ENCODE data around the gene DISC1.
"Not testable (repeated sequence)": the region's sequence is repeated elsewhere in the genome, so short reads cannot be mapped to it uniquely, and the experiment has no call there.

DISC1 gene

GRCh38 chr1:231626535-231626950 lies at the start of gene DISC1:
Gene DISC1 (plus strand): TSS chr1:231626790. CDS start chr1:231626868, 78 bp downstream.
- peak; percentile 72 for DNase-seq

- no peak for DNase-seq
Observed at GRCh38 chr1:231576804-231577718, 49.5 kb upstream of the DISC1 start.

GRCh38 chr1:231580874-231581273 lies 45.7 kb upstream of the DISC1 start:
- DNase-seq: no peak

- DNase-seq: no peak
Observed at GRCh38 chr1:231581859-231582258, 44.7 kb upstream of the DISC1 start.

GRCh38 chr1:231583376-231583775 lies 43.2 kb upstream of the DISC1 start:
- no peak for DNase-seq

GRCh38 chr1:231584117-231584516 lies 42.5 kb upstream of the DISC1 start:
- peak; percentile 69 for DNase-seq

- no peak for DNase-seq
Observed at GRCh38 chr1:231584921-231585320, 41.7 kb upstream of the DISC1 start.

- peak; percentile 84 for DNase-seq
Observed at GRCh38 chr1:231590453-231591198, 36.0 kb upstream of the DISC1 start.

- no peak for DNase-seq
Observed at GRCh38 chr1:231591466-231591865, 35.1 kb upstream of the DISC1 start.

GRCh38 chr1:231592809-231593208 lies 33.8 kb upstream of the DISC1 start:
- no peak for DNase-seq

GRCh38 chr1:231593264-231593663 lies 33.3 kb upstream of the DISC1 start:
- DNase-seq: not testable (repeated sequence)

GRCh38 chr1:231594123-231594522 lies 32.5 kb upstream of the DISC1 start:
- no peak for DNase-seq

GRCh38 chr1:231594749-231595148 lies 31.8 kb upstream of the DISC1 start:
- no peak for DNase-seq

- no peak for DNase-seq
Observed at GRCh38 chr1:231596337-231596791, 30.2 kb upstream of the DISC1 start.

- no peak for DNase-seq
Observed at GRCh38 chr1:231597971-231598370, 28.6 kb upstream of the DISC1 start.

GRCh38 chr1:231600458-231600976 lies 26.1 kb upstream of the DISC1 start:
- no peak for DNase-seq

GRCh38 chr1:231601824-231602672 lies 24.5 kb upstream of the DISC1 start:
- no peak for DNase-seq

GRCh38 chr1:231602673-231602984 lies 24.0 kb upstream of the DISC1 start:
- DNase-seq: no peak

GRCh38 chr1:231603598-231604275 lies 22.9 kb upstream of the DISC1 start:
- peak; percentile 85 for DNase-seq

- no peak for DNase-seq
Observed at GRCh38 chr1:231604276-231604621, 22.3 kb upstream of the DISC1 start.

GRCh38 chr1:231605149-231606100 lies 21.2 kb upstream of the DISC1 start:
- no peak for DNase-seq
